T follicular helper cell (primary cell): ENCODE measurements around the gene CLEC1A.

ENCODE experiments used
- DNase-seq: peaks from one replicate; pipeline ENCODE4 v3.0.0-alpha.2; 2020; ENCODE audit warnings: low read depth

CLEC1A gene

GRCh38 chr12:10101648-10102220, 2.9 kb upstream of the CLEC1A start:
- DNase-seq, result no peak

GRCh38 chr12:10101042-10101579, 2.3 kb upstream of the CLEC1A start:
- no peak for DNase-seq

DNA sequence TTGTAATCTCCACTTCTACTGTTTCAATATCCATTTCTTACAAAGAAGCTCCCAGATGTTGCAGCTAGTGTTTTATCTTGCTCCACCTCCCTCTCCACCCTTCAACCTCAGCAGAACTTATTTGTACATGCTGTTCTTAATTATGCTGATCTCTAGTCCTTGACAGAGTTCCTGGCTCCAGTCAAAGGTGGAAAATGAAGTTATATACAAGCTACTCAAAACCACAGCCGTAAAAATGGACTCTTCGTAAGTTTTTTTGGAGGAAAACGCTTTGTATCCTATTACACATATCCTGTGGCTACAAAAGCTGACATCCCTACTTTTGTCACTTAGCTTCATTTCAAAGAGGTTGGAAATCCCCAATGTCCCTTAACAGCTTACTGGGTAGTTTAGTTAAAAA, 1.3 kb downstream of the CLEC1A start:
- DNase-seq, result no peak

DNA sequence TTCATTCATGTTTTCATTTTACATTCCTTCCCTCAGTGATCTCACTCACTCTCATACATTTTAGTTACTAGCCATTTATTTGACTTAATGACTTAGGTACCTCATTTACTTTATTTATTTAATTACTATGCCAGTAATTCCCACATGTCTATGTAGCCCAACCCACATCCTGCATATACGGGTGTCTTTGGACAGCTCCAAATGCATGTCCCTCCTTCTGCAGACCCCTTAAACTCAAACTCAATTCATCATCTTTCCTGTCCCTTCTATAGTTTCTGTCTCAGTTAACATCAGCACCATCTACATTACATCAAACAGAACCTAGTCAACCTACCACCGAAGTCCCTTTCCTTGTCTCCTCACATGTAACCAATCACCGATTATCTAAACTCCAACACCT, 2.8 kb downstream of the CLEC1A start:
- no peak for DNase-seq

- no peak for DNase-seq
Observed at GRCh38 chr12:10094646-10095395, 4.0 kb downstream of the CLEC1A start.

DNA sequence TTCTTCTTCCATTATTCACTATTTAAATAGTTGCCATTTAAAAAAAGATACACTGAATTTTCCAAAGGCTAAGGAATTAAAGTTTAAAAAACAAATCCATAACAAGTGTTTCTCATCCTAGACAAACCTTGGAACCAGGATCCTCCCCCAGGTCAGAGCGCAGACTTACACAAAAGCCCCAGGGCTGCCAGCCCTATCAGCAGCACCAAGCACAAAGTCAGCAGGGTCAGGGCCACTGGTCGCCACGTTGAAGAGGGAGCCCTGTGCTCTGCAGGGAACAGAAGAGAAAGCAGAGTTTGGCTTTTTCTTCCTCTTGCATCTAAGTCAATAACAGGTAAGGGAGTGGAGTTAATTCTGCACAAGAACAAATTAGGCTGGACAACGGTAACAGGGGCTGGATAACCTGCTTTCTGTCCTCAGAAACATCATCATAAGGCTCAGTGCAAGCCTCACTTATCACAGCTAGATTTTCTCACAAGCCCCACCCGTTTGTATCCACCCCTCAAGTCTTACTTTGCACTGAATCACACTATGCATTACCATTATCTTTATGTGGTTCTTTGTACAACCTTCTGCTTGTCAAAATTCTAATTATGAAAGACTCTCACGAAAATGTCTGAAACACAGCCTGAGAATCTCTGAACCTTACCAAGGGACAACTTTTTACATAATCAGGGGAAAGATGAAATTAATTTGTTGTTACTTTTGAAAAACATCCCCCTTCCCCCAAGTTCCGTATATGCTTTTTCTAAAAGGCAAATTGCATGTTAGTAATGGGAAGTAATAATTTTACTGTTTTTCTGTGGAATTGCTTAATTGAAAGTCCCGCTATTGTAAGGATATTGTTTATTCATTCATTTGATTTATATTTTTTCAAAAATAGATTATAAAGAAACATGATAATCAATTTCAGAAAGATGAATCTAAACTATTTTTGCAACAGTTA, 9.6 kb downstream of the CLEC1A start:
- DNase-seq, result no peak

GRCh38 chr12:10088031-10088430, 10.8 kb downstream of the CLEC1A start:
- no peak for DNase-seq

DNA sequence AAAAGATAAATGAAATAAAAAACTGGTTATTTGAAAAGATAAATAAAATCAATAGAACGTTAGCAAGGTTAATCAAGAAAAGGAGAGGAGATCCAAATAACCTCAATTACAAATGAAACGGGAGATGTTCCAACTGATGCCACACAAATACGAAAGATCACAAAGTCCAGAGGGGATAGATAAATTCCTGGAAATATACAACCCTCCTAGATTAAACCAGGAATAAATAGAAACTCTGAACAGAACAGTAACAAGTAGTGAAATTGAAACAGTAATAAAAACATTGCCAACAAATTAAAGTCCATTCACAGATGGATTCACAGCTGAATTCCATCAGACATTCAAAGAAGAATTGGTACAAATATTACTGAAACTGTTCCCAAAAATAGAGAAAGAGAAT, 12.4 kb downstream of the CLEC1A start:
- no peak for DNase-seq

- no peak for DNase-seq
Observed at GRCh38 chr12:10084733-10085132, 14.1 kb downstream of the CLEC1A start.

DNA sequence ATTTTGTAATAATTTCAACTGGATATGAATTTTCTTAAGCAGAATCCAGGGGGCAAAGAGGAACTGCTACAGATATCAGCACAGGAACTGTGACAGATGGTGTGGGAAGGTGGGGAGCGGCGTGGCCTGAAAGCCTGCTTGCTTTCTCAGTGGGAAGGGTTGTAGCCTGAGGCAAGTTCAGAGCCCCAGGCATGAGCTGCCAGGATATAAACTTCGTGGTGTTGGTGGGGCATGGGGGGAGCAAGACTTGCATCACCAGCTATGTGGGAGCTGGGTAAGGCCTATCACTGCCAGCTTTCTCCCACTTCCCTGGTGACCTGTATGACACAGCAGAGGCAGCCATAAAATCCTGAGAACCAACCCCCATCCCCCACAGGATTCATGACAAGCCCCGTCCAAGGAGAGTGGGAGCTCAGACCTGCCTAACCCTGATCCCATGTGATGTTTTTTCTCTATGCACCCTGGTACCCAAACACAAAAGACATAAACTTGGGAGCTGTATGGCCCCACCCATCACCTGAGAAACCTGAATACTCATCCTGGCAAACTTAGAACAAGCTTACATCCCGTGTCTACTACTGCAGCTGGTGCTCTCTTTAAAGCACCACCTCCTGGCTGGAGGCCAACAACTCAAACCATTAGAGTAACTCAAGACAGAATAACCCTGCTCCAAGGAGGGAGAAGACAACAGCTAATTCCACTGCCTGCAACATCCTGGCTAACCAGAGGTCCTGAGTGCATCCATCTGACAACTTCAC, 16.5 kb downstream of the CLEC1A start:
- DNase-seq, result no peak

- no peak for DNase-seq
Observed at GRCh38 chr12:10075451-10075850, 23.3 kb downstream of the CLEC1A start.

DNA sequence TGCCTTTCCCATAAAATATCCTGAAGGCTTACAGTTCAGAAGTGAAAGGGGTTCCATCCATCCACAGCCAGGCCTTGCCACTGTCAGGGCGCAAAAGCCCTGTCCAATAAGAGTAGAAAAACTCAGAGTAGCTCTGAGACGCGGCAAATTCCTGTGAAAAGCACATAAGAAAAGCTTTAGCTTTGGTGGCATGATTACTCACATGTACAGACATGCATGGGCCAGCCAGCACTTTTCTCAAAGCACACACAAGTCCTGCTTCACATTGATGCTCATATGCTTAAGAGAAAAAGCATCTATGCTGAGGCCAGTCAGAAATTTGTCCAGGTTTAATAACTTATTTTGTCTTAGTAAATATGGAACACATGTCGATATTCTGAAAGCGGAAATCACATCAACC, 25.5 kb downstream of the CLEC1A start:
- no peak for DNase-seq

DNA sequence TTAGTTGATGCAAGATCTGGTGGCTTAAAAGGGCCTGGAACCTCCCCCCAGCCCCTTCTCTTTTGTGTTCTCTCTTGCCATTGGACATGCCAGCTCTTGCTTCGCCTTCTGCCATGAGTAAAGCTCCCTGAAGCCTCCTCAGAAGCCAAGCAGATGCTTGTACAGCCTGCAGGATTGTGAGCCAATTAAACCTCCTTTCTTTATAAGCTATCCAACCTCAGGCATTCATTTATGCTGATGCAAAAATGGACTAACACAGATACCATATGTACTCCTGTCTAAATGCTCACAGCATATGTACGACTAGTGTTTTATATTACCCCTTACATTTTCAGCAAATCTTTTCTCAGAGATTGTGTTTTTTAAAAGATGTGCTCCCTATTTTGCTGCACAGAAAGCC, 26.7 kb downstream of the CLEC1A start:
- DNase-seq, result no peak

DNA sequence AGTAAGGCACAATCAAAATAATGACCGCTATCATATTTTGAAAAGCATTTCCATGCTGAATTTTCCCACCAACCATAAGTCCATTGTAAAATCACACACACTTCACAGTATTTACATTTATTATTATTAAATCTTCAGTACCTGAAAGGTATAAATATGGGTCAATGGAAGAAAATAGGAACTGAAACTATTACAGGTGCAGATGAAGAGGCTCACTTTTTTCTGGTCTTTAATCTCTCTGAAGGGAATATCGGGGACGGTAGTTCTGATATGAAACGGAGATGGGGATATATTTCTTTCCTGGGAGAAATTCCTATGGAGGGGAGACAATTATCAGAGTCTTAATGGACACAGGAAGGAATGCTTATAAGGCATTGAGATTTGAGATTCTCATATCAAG, 28.4 kb downstream of the CLEC1A start:
- DNase-seq, result no peak

- DNase-seq, result no peak
Observed at GRCh38 chr12:10069976-10070375, 28.8 kb downstream of the CLEC1A start.

GRCh38 chr12:10069099-10069498, 29.7 kb downstream of the CLEC1A start:
- no peak for DNase-seq

DNA sequence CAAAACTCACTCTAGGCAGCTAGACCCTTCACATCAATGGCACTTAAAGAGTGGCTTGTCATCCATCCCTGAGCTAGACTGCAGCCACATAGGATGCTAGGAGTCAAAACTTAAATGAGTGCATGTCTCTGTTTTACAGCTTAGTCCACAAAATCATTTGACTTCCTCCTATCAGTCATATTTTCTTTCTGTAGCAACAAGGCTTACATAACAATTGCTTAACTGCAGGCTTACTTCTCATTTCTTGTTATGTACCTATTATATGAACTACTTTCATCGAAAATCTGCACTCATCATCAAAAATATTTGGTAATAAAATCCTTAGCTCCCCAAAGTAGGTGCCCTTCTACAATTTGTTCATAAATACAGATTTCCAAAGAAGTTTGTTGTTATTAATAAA, 30.1 kb downstream of the CLEC1A start:
- DNase-seq, result no peak

DNA sequence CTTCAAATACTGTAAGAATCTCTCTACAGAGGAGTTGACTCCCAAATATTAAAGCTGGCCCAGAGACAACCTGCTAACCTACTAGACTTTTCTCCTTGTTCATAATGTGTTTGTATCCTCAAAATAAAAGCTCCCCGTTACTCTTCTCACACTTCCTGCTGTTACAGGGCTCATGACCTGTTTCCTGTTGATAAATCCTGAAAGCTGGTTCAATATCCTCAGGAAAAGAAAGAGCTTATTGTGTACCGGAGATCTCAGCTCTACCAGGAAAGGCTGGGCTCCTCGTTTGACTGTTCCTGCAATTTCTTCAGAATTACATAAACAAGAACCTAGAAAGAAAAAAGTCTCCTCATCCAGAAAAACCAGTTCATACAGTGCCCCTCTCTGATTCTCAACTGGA, 30.8 kb downstream of the CLEC1A start:
- DNase-seq, result no peak

- no peak for DNase-seq
Observed at GRCh38 chr12:10067264-10067663, 31.5 kb downstream of the CLEC1A start.

DNA sequence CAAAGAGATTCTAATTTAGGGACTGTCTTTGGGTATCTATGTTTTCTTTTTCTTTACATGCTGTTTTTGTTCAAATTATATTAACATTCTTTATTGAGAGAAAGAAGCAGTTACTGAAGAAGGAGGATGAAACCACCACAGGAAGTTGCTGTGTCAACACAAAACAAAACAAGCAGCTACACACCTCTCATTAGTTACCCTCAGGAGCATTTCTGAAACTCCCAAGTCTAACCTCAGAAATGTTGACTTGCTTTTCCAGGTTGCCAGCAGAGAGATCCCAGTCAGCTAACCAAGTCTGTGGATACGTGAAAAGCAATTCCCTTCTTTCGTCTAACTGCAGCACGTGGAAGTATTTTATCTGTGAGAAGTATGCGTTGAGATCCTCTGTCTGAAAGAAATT, 33.5 kb downstream of the CLEC1A start:
- DNase-seq, result no peak

GRCh38 chr12:10058387-10058786, 40.4 kb downstream of the CLEC1A start:
- DNase-seq, result no peak
